NCI-H82 (cell line): ENCODE measurements around the gene SPANXN2.
"Not testable (repeated sequence)": the region's sequence is repeated elsewhere in the genome, so short reads cannot be mapped to it uniquely, and the experiment has no call there.

Experiments used
- DNase-seq: peaks from one replicate; lab custom pipeline; 2025; lab: John Stamatoyannopoulos, UW

SPANXN2 gene, protein sequence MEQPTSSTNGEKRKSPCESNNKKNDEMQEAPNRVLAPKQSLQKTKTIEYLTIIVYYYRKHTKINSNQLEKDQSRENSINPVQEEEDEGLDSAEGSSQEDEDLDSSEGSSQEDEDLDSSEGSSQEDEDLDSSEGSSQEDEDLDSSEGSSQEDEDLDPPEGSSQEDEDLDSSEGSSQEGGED

DNA sequence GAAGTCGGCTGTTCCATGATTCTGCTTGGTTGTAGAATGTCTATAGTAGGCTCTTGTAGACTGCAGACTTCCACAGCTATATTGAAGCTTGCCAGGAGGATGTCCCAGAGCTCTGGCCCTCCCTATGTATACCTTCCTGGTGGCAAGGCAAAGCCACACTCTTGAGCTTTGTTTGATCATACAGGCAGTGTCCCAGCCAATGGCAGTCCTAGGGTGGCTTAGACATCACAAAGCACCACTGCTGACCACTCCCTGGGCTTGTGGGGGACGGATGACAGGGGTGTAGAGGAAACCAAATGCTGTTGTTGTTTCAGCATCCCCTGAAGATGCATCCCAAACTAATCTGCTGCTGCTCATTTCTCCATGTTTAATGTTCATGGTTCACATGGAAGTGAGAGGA is at the start of gene SPANXN2:
TSS of gene SPANXN2 (minus strand) at position 101 of the 400 bp plus-strand sequence. CDS start at position 17, 84 bp downstream.
- not testable (repeated sequence) for DNase-seq

DNA sequence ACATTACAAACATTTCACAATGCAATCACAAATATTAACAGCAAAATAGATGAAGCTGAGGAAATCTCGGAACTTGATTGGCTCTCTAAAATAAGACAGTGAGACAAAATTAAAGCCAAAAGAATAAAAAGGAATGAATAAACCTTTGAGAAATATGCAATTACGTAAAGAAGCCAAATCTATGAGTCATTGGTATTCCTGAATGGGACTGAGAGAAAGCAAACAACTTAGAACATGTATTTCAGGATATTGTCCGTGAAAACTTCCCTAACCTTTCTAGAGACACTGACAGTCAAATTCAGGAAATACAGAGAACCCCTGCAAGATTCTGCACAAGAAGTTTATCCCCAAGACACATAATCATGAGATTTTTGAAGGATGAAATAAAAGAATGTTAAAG is 48.4 kb upstream of the SPANXN2 start:
- no peak for DNase-seq

DNA sequence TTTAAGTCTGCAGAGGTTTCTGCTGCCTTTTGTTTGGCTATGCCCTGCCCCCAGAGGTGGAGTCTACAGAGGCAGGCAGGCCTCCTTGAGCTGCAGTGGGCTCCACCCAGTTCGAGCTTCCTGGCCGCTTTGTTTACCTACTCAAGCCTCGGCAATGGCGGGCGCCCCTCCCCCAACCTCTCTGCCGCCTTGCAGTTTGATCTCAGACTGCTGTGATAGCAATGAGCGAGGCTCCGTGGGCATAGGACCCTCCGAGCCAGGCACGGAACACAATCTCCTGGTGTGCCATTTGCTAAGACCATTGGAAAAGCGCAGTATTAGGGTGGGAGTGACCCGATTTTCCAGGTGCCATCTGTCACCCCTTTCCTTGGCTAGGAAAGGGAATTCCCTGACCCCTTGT is 47.2 kb upstream of the SPANXN2 start:
- not testable (repeated sequence) for DNase-seq

DNA sequence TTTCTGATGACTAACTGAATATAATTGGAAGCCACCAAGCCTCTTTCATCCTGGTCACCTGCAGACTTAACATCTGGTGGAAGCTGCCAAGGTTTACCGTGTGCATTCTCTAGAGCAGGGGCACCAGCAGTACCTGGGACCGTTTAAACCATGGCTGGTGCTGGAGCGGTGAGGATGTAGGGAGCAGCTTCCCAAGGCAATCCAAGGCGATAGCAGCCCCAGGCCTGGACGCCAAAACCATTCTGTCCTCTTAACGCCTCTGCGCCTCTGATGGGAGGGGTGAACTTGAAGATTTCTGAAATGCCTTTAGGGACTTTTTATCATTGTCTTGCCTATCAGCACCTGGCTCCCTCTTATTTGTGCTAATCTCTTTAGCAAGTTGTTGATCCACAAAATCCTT is 37.3 kb upstream of the SPANXN2 start:
- DNase-seq: peak; percentile 35

DNA sequence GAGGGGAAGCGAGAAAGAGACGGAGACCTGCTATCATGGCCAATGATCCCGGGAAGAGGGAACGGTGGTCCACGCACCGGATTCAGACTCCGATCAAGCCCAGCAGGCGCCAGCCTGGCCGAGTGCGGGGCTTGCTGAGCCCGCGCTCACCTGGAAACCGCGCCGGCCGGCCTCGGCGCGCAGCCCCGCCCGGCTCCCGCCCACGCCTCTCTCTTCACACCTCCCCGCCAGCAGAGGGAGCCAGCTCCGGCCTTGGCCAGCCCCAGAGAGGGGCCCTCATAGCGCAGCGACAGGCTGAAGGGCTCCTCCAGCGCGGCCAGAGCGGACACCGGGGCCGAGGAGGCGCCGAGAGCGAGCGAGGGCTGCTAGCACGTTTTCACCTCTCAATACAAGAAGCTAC is 36.8 kb upstream of the SPANXN2 start:
- no peak for DNase-seq

DNA sequence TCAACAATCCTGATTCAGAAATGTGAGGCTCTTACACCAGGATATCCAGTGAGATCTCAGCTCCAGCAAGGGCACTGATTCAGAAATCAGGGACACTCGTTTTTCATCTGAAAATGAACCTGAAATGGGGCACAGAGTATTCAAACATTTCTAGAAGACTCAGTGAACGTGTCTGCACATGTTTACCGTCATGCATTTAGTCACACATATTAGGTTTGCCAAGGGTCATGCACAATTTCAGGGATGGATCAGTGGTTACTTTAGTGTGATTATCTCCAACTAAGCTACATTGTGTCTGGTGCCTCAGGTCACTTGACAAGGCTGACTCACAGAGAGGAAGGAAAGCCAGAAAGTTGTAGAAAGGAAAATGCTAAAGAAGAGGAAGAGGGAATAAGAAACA is 33.6 kb upstream of the SPANXN2 start:
- DNase-seq: no peak

DNA sequence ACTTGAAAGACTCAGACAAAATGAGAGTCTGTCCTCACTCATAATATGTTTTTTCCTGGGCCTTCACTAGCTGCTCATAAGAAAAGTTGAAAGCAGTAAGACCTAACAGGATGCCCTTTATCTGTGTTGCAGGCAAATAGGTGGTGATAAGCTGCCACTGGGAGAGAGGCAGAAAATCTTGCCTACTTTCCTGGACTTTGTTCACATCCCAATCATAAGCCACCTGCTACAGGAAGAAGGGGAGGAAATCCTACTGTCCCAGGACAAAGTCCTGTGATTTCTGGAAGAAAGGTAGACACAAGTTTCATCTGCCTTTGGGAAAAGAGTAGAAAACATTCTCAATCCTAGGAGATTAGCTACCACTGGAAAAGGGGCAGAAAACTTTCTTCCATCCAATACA is 13.3 kb upstream of the SPANXN2 start:
- no peak for DNase-seq

DNA sequence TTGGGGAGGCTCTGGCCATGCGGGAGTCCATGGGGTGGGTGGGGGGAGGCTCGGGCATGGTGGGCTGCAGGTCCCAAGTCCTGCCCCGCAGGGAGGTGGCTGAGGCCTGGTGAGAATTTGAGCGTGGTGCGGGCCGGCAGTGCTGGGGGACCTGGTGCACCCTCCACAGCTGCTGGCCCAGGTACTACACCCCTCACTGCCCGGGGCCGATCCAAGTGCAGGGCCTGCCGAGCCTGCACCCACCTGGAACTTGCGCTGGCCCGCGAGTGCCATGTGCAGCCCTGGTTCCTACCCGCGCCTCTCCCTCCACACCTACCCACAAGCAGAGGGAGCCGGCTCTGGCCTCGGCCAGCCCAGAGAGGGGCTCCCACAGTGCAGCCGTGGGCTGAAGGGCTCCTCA is 5.7 kb upstream of the SPANXN2 start:
- no peak for DNase-seq

DNA sequence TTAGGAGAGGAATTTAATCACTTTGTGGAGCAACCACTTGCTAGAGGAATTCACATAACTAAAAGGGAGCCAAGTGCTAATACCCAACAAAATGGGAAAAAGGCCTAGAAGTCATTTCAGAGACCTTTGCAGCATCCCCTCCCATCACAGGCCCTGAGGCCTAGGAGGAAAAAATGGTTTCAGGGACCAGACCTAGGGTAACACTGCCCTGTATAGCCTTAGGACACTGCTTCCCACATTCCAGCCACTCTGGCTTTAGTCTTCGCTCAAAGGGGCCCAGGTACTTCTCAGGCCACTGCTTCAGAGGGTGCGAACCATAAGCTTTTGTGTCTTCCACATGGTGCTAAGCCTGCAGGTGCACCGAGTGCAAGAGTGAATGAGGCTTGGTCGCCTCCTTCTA is 19.1 kb downstream of the SPANXN2 start:
- no peak for DNase-seq

DNA sequence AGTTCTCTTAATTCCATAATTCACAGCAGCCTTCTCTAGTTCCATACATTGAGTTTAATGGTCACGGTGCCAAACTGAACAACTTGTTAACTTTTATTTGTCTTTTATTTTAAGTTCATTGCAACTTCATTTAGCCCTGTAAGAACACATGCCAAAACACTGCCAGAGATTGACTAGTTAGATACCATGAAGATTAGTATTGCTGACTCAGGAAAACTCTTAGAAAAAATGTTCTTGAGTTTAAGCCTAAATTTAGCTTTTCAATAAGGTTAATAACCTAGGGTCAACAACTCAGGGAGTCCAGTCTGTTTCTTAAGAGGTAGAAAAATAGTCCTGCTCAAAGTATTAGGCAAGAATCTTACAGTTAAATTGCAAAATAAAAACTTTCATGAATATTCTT is 25.7 kb downstream of the SPANXN2 start:
- DNase-seq: no peak

DNA sequence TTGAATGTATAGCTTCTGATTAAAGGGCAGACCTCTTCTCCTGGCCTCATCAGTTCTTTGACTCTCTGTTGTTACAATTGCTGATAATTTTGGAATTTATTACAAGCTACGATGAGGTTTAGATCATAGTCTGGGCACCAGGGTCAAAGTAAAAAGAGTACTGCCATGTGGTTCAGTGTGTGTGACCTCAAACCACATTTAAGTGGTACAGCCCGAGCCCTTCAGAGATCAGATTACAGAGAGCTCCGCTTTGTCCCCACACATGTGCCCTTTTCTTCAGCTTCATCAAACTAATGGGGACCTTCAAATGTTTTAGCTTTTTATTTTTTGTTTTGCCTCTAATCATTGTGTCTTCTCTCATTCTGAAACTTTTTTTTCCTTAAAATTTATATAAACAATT is 37.1 kb downstream of the SPANXN2 start:
- DNase-seq: no peak

DNA sequence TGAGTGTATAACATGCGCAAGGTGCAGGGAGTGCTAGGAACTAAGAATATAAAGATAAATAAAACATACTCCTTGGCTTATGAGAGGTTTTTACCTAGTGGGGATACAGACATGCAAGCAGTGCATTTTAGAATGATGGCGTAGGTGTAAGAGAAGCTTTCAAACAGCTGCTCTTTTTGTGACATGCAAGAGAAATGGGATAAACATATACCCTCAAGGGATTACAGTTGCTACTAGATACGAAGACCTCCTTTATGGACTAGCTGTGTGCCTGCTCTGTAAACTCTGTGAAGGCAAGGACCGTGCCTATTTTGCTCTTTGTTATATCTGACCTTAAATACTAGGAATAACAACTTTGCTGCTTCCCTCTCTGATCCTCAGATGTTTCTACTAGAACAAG is 45.6 kb downstream of the SPANXN2 start:
- no peak for DNase-seq

DNA sequence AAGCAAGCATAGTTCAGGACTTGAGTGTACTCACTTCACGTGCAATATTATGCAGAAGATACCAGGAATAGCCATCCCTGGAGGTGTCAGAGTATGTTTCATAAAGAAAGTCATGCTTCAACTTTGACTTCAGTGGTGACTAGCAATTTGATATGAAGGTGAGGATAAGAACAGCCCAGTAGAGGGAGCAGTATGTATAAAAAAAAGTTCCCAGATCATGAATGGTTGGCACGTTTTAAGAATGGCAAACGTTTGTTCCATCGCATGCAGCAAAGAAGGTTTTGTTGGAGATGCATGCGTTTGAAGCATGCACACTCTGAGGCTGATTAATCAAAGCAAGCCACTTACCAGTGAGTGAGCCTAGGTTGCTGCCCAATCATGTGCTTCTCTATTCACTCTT is 51.2 kb downstream of the SPANXN2 start:
- peak; percentile 26 for DNase-seq

DNA sequence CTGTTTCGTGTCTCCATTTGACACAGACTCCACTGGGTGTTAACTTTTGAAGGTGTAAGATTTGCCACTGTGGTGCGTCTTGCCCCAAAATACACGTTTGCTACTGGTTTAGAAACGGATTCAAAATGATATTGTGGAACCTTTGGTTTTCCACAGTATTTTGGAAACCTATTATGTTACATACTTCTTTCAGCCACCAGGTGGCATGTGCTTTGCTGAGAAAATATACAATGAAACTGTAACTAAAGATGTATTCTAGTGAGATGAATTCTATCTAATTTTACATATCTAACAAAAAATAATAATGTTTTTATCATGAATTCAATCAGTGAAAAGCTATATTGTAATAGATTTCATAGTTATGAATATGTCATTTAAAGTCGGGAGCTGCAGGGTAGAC is 56.2 kb downstream of the SPANXN2 start:
- peak; percentile 47 for DNase-seq

DNA sequence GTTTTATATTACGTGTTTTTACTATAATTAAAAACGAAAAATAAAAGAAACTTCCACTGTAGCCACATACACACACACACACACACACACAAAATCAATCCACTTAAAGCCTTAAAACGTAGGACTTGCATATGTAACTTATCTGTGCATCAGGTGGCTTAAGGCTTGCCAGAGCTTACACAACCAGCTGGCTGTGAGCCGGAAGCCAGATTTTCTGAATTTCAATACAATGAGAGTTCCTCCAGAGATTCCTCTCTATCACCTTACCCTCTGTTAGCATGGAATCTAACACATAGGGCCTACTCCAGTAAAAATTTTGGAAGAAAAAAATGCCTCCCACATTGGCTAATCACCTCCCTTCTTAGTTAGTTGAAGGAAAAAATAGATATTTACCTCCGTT is 56.8 kb downstream of the SPANXN2 start:
- DNase-seq: peak; percentile 63
